IMR-90 (cell line): ENCODE data around the gene ARMC8. TPM values are rescaled to one million over a fixed set of nuclear protein-coding genes. Genes with fewer than 3 reads are reported as not detected.

Source experiments
- ATAC-seq: fragments of 200-7000 bp; cut with Tn5 transposase; 2 replicates; pipeline ENCODE4 v1.9.1; 2020; ENCODE audit warnings: low read depth, mild to moderate bottlenecking, moderate library complexity
- BruUV-seq: library from RNA; stranded (reverse); fragments of 400-500 nt; replicated peaks from 2 replicates; lab custom pipeline; 2021; lab: Mats Ljungman, UMichigan
- CTCF ChIA-PET: fragments of 300-600 bp; formaldehyde crosslinking; extraction: SDS; loops from one replicate; lab custom pipeline; 2021; ENCODE audit warnings: antibody characterized with exemption; lab: Yijun Ruan, JAX
- POLR2A ChIA-PET: fragments of 300-600 bp; sonication (Branson Sonifier 250); formaldehyde crosslinking; loops from one replicate; lab custom pipeline; 2022; ENCODE audit warnings: antibody characterized with exemption; ENCODE audit not compliant: unreplicated experiment; lab: Charles Lee
- DNase-seq: peaks from one replicate; pipeline ENCODE4 v3.0.0; 2013
- H2AFZ ChIP-seq: replicated peaks from 2 replicates; pipeline ENCODE3; 2013; ENCODE audit warnings: low read length, mild to moderate bottlenecking; ENCODE audit not compliant: poor library complexity
- H2AK5ac ChIP-seq: 2 replicates; pipeline ENCODE4 v1.6.1; 2013; ENCODE audit warnings: low read depth, low read length, inconsistent platforms
- H2AK9ac ChIP-seq: replicated peaks from 2 replicates; pipeline ENCODE3; 2013; ENCODE audit warnings: mild to moderate bottlenecking, low read depth, low read length, moderate library complexity; ENCODE audit not compliant: poor library complexity
- H2BK120ac ChIP-seq: 2 replicates; pipeline ENCODE4 v1.6.1; 2013; ENCODE audit warnings: low read depth, low read length, inconsistent platforms
- H2BK15ac ChIP-seq: 3 replicates; pipeline ENCODE4 v1.6.1; 2013; ENCODE audit warnings: low read depth, low read length, inconsistent platforms
- H2BK20ac ChIP-seq: 2 replicates; pipeline ENCODE4 v1.6.1; 2013; ENCODE audit warnings: low read depth, mild to moderate bottlenecking, inconsistent platforms, low read length, moderate library complexity
- H2BK5ac ChIP-seq: 2 replicates; pipeline ENCODE4 v1.6.1; 2013; ENCODE audit warnings: mild to moderate bottlenecking, low read depth, low read length, inconsistent platforms; ENCODE audit not compliant: poor library complexity, severe bottlenecking
- H3K14ac ChIP-seq: replicated peaks from 2 replicates; pipeline ENCODE4 v1.6.1; 2013; ENCODE audit warnings: low read depth, low read length, inconsistent platforms
- H3K18ac ChIP-seq: 2 replicates; pipeline ENCODE4 v1.6.1; 2013; ENCODE audit warnings: low read depth, low read length, control low read depth
- H3K23ac ChIP-seq: 2 replicates; pipeline ENCODE4 v1.6.1; 2013; ENCODE audit warnings: low read depth, low read length, inconsistent platforms
- H3K27ac ChIP-seq: 2 replicates; pipeline ENCODE4 v1.5.1; 2013; ENCODE audit warnings: mild to moderate bottlenecking, control low read depth, low read length; ENCODE audit not compliant: insufficient read depth
- H3K27me3 ChIP-seq: 2 replicates; pipeline ENCODE4 v1.6.1; 2013; ENCODE audit warnings: low read length; ENCODE audit not compliant: control insufficient read depth, insufficient read depth
- H3K36me3 ChIP-seq: 2 replicates; pipeline ENCODE4 v1.6.1; 2013; ENCODE audit warnings: low read length, mixed read lengths; ENCODE audit not compliant: control insufficient read depth, insufficient read depth
- H3K4ac ChIP-seq: 2 replicates; pipeline ENCODE4 v1.6.1; 2013; ENCODE audit warnings: low read depth, low read length, inconsistent platforms
- H3K4me1 ChIP-seq: 2 replicates; pipeline ENCODE4 v1.6.1; 2013; ENCODE audit warnings: low read length, mixed read lengths; ENCODE audit not compliant: control insufficient read depth, insufficient read depth
- H3K4me2 ChIP-seq: 2 replicates; pipeline ENCODE4 v1.6.1; 2013; ENCODE audit warnings: low read depth, mild to moderate bottlenecking, control low read depth, low read length, moderate library complexity
- H3K4me3 ChIP-seq: 2 replicates; pipeline ENCODE4 v1.5.1; 2013; ENCODE audit warnings: low read depth, mild to moderate bottlenecking, control low read depth, low read length, moderate library complexity; ENCODE audit not compliant: insufficient read depth
- H3K56ac ChIP-seq: 2 replicates; pipeline ENCODE4 v1.6.1; 2013; ENCODE audit warnings: low read length, inconsistent platforms; ENCODE audit not compliant: insufficient read depth; ENCODE audit errors: extremely low read depth
- H3K79me1 ChIP-seq, 2 experiments: 2 replicates each; pipeline ENCODE4 v1.6.1; 2013; ENCODE audit warnings: low read length in 2 of 2, inconsistent platforms in 1 of 2, low read depth in 1 of 2
- H3K9ac ChIP-seq: 2 replicates; pipeline ENCODE4 v1.6.1; 2013; ENCODE audit warnings: low read depth, low read length, control low read depth
- H3K9me1 ChIP-seq: 2 replicates; pipeline ENCODE4 v1.6.1; 2013; ENCODE audit warnings: low read length, inconsistent platforms; ENCODE audit not compliant: insufficient read depth
- H3K9me3 ChIP-seq: 2 replicates; pipeline ENCODE4 v1.6.1; 2013; ENCODE audit warnings: low read length; ENCODE audit not compliant: control insufficient read depth, insufficient read depth
- H4K20me1 ChIP-seq: 2 replicates; pipeline ENCODE4 v1.6.1; 2013; ENCODE audit warnings: low read length, inconsistent platforms; ENCODE audit not compliant: insufficient read depth
- H4K5ac ChIP-seq: 2 replicates; pipeline ENCODE4 v1.6.1; 2013; ENCODE audit warnings: mild to moderate bottlenecking, low read depth, low read length, control low read depth
- H4K8ac ChIP-seq, 2 experiments: 2 replicates each; pipeline ENCODE4 v1.6.1; 2013; ENCODE audit warnings: low read depth in 2 of 2, low read length in 2 of 2, control low read depth in 1 of 2, inconsistent platforms in 1 of 2
- H4K91ac ChIP-seq: 2 replicates; pipeline ENCODE4 v1.6.1; 2013; ENCODE audit warnings: low read depth, low read length, inconsistent platforms; ENCODE audit not compliant: insufficient read depth
- BHLHE40 ChIP-seq: fragments of 150-350 bp; IDR thresholded peaks from 2 replicates; pipeline ENCODE4 v1.6.1; 2016; ENCODE audit warnings: mild to moderate bottlenecking, low read depth, low read length
- CTCF ChIP-seq: conservative IDR thresholded peaks from 2 replicates; pipeline ENCODE4 v1.5.1; 2012; ENCODE audit warnings: mild to moderate bottlenecking, low read depth, low read length, improper control_type of control experiment
- ELK1 ChIP-seq: fragments of 150-350 bp; IDR thresholded peaks from 2 replicates; pipeline ENCODE4 v1.6.1; 2016; ENCODE audit warnings: low read depth, mild to moderate bottlenecking, low read length, moderate library complexity, borderline replicate concordance
- FOS ChIP-seq: fragments of 150-350 bp; IDR thresholded peaks from 2 replicates; pipeline ENCODE4 v1.6.1; 2016; ENCODE audit warnings: low read depth, low read length
- MAZ ChIP-seq: IDR thresholded peaks from 2 replicates; pipeline ENCODE4 v1.6.1; 2012; ENCODE audit warnings: low read depth, mild to moderate bottlenecking, low read length, improper control_type of control experiment, moderate library complexity, borderline replicate concordance
- WGBS, 2 experiments: methylation state at CpG; one replicate each; pipeline versions ENCODE4 v1.1.5 to v1.1.7; 2013; ENCODE audit warnings: missing lambda C conversion rate in 2 of 2; ENCODE audit not compliant: insufficient read length in 1 of 2; ENCODE audit errors: extremely low coverage in 2 of 2; 5-methylcytosine and 5-hydroxymethylcytosine counted together
- dilution Hi-C: fragments of 300-500 bp; cut with HindIII; formaldehyde crosslinking; loops from one replicate; pipeline ENCODE4 v1.14.3; 2018; ENCODE audit warnings: low sequenced_read_pairs; ENCODE audit not compliant: unreplicated experiment
- in situ Hi-C: fragments of 300-500 bp; cut with MboI; formaldehyde crosslinking; loops from 3 replicates; pipeline ENCODE4 v1.14.3; 2019; ENCODE audit warnings: low sequenced_read_pairs, inconsistent platforms, mixed read lengths
- intact Hi-C: fragments of 100-400 bp; cut with micrococcal nuclease; formaldehyde crosslinking; loops from 2 replicates; pipeline ENCODE4 v1.10.0; 2022
- polyA plus RNA-seq, 3 experiments: library from polyadenylated mRNA; depleted of rRNA; stranded (reverse); fragments of >200 nt; gene quantifications; 2 replicates each; pipeline ENCODE4 v1.2.3, GENCODE V29; 2012; ENCODE audit warnings: low replicate concordance in 1 of 3
- total RNA-seq: library from RNA; depleted of rRNA; stranded (reverse); fragments of >200 nt; gene quantifications from 2 replicates; pipeline ENCODE4 v1.2.3, GENCODE V29; 2012

The ARMC8 gene
- total and polyA plus RNA-seq, 2 of the 4 experiments (the other 2 are of a cell fraction), result 39.1 to 75.1 TPM

GRCh38 chr3:138307899-138308298 is 120.8 kb downstream of the ARMC8 start:
- Histone ChIP-seq H3K4me1 (no peaks in the 10 kb centered on the region), H3K4ac (no peak overlapping the region), H3K4me2 (no peak overlapping the region), H2AFZ (no peak overlapping the region), H3K79me1 (no peaks in the 10 kb centered on the region), H2BK15ac (no peak overlapping the region), H3K36me3 (no peaks in the 10 kb centered on the region), H4K20me1 (no peaks in the 10 kb centered on the region), H3K9ac (no peak overlapping the region), H2BK20ac (no peak overlapping the region), H3K27ac (no peak overlapping the region), H3K18ac (no peak overlapping the region), H2BK5ac (no peak overlapping the region), H2AK5ac (no peak overlapping the region), H3K56ac (no peak overlapping the region), H3K14ac (no peak overlapping the region), H3K23ac (no peak overlapping the region), H3K9me1 (no peaks in the 10 kb centered on the region), H3K4me3 (no peak overlapping the region), H4K91ac (no peak overlapping the region), H3K9me3 (peaks cover 19% of the 10 kb centered on the region), H2BK120ac (no peak overlapping the region), H4K5ac (no peak overlapping the region), H2AK9ac (no peak overlapping the region), H4K8ac (no peak overlapping the region), H3K27me3 (no peaks in the 10 kb centered on the region; the same call in none of the 2 replicates)
- no TSS peak for BruUV-seq
- in situ Hi-C loops, result no loop called here
- POLR2A ChIA-PET, result no interaction called here
- DNase-seq (no peak), ATAC-seq (no peak)
- intact Hi-C loops, result no loop called here
- 27% methylated on average over 3 of the region's 5 CpGs; no CpG with 5 or more reads in 1 of the 2 experiments for WGBS, 2 experiments
- TF ChIP-seq BHLHE40 (no peak), FOS (no peak), ELK1 (no peak), CTCF (no peak), MAZ (no peak)
- dilution Hi-C loops, result no loop called here
- CTCF ChIA-PET, result no interaction called here
